ENCODE results near the gene RBM20. TPM values are rescaled to one million over a fixed set of nuclear protein-coding genes. Genes with fewer than 3 reads are reported as not detected.

Gene RBM20
- total and polyA plus RNA-seq, 2 of the 4 experiments (the other 2 are of a cell fraction): under 0.01 to 0.15 TPM

GRCh38 chr10:110777661-110778060 lies 133.5 kb downstream of the RBM20 start:
- intact Hi-C loops (cut with micrococcal nuclease): loop anchor here (1.0 kb wide), 1 partner anchor 14 kb away; no protein-coding TSS in a partner anchor
- Histone ChIP-seq H3K23ac (ENCODE audit: low read depth, low read length) (no peak overlapping the region), H3K9me1 (ENCODE audit: insufficient read depth, low read length) (no peaks in the 10 kb centered on the region), H4K20me1 (ENCODE audit: insufficient read depth, low read length) (no peaks in the 10 kb centered on the region), H3K27ac (ENCODE audit: insufficient read depth, low read length) (no peak overlapping the region), H2BK5ac (ENCODE audit: low read depth, low read length, poor library complexity, severe bottlenecking) (no peak overlapping the region), H3K56ac (ENCODE audit: extremely low read depth, insufficient read depth, low read length) (no peak overlapping the region), H3K27me3 (ENCODE audit: control insufficient read depth, insufficient read depth, low read length) (peaks cover 21% of the 10 kb centered on the region), H2BK20ac (ENCODE audit: low read depth, low read length) (no peak overlapping the region), H3K79me1 (ENCODE audit: low read depth in 1 of 2, low read length in 2 of 2) (no peaks in the 10 kb centered on the region), H3K4ac (ENCODE audit: low read depth, low read length) (no peak overlapping the region), H3K14ac (replicated peaks; ENCODE audit: low read depth, low read length) (no peak overlapping the region), H2BK120ac (ENCODE audit: low read depth, low read length) (no peak overlapping the region), H4K5ac (ENCODE audit: low read depth, low read length) (no peak overlapping the region), H3K18ac (ENCODE audit: low read depth, low read length) (no peak overlapping the region), H3K9ac (ENCODE audit: low read depth, low read length) (no peak overlapping the region), H3K9me3 (ENCODE audit: control insufficient read depth, insufficient read depth, low read length) (no peaks in the 10 kb centered on the region), H2AFZ (replicated peaks; ENCODE audit: low read length, poor library complexity) (no peak overlapping the region), H3K36me3 (ENCODE audit: control insufficient read depth, insufficient read depth, low read length) (no peaks in the 10 kb centered on the region), H3K4me1 (ENCODE audit: control insufficient read depth, insufficient read depth, low read length) (no peaks in the 10 kb centered on the region), H2AK5ac (ENCODE audit: low read depth, low read length) (no peak overlapping the region), H2AK9ac (replicated peaks; ENCODE audit: low read depth, low read length, poor library complexity) (no peak overlapping the region), H2BK15ac (ENCODE audit: low read depth, low read length) (no peak overlapping the region), H3K4me3 (ENCODE audit: insufficient read depth, low read depth, low read length) (no peak overlapping the region), H4K8ac (ENCODE audit: low read depth in 2 of 2, low read length in 2 of 2) (no peak overlapping the region), H4K91ac (ENCODE audit: insufficient read depth, low read depth, low read length) (no peak overlapping the region), H3K4me2 (ENCODE audit: low read depth, low read length) (no peak overlapping the region)
- no TSS peak for BruUV-seq (replicated peaks)
- TF ChIP-seq SMC3 (IDR thresholded peaks at IDR 0.05; ENCODE audit: low read depth, low read length) (no peak), RFX5 (IDR thresholded peaks at IDR 0.05; ENCODE audit: low read depth, low read length) (no peak), POLR2A (IDR thresholded peaks at IDR 0.05; ENCODE audit: low read depth, low read length) (no peak), CEBPB (IDR thresholded peaks at IDR 0.05; ENCODE audit: low read depth, low read length) (no peak), USF2 (IDR thresholded peaks at IDR 0.05; ENCODE audit: low read depth, low read length) (no peak), CHD1 (IDR thresholded peaks at IDR 0.05; ENCODE audit: low read depth, low read length) (no peak), RCOR1 (IDR thresholded peaks at IDR 0.05; ENCODE audit: insufficient replicate concordance, low read length) (no peak), MXI1 (IDR thresholded peaks at IDR 0.05; ENCODE audit: borderline replicate concordance, low read depth, low read length) (no peak), FOS (IDR thresholded peaks at IDR 0.05; ENCODE audit: low read depth, low read length) (no peak), NFE2L2 (IDR thresholded peaks at IDR 0.05; ENCODE audit: low read depth, low read length) (no peak), ELK1 (IDR thresholded peaks at IDR 0.05; ENCODE audit: borderline replicate concordance, low read depth, low read length) (no peak), BHLHE40 (IDR thresholded peaks at IDR 0.05; ENCODE audit: low read depth, low read length) (no peak), RAD21 (IDR thresholded peaks at IDR 0.05; ENCODE audit: low read length) (no peak), MAFK (IDR thresholded peaks at IDR 0.05; ENCODE audit: low read depth, low read length) (no peak), MAZ (IDR thresholded peaks at IDR 0.05; ENCODE audit: borderline replicate concordance, low read depth, low read length) (no peak)
- TF ChIP-seq, protein P1, sequence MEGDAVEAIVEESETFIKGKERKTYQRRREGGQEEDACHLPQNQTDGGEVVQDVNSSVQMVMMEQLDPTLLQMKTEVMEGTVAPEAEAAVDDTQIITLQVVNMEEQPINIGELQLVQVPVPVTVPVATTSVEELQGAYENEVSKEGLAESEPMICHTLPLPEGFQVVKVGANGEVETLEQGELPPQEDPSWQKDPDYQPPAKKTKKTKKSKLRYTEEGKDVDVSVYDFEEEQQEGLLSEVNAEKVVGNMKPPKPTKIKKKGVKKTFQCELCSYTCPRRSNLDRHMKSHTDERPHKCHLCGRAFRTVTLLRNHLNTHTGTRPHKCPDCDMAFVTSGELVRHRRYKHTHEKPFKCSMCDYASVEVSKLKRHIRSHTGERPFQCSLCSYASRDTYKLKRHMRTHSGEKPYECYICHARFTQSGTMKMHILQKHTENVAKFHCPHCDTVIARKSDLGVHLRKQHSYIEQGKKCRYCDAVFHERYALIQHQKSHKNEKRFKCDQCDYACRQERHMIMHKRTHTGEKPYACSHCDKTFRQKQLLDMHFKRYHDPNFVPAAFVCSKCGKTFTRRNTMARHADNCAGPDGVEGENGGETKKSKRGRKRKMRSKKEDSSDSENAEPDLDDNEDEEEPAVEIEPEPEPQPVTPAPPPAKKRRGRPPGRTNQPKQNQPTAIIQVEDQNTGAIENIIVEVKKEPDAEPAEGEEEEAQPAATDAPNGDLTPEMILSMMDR (conservative IDR thresholded peaks at IDR 0.05; ENCODE audit: low read depth, low read length): no peak
- ChIA-PET POLR2A (ENCODE audit: unreplicated experiment) (interaction anchor here (0.6 kb wide), 1 partner anchor 87 kb away, joined by 3 read pairs; no protein-coding TSS in a partner anchor), CTCF (no interaction called here)
- dilution Hi-C loops (cut with HindIII; ENCODE audit: low sequenced_read_pairs, unreplicated experiment): no loop called here
- in situ Hi-C loops (cut with MboI; ENCODE audit: low sequenced_read_pairs): no loop called here
- no peak for DNase-seq
- ATAC-seq (ENCODE audit: low read depth): no peak
- 67% methylated on average over 3 of the region's 4 CpGs; no CpG with 5 or more reads in 1 of the 2 experiments for WGBS, 2 experiments (ENCODE audit: extremely low coverage in 2 of 2, insufficient read length in 1 of 2)
